ENCODE measurements around the gene UBALD2.
A peak's percentile ranks its signal among the peaks of the same experiment; 100 is the strongest.
"Not testable (repeated sequence)": the region's sequence is repeated elsewhere in the genome, so short reads cannot be mapped to it uniquely, and the experiment has no call there.

The UBALD2 gene

GRCh38 chr17:76264755-76265623 is at the start of gene UBALD2:
Gene UBALD2 (plus strand): TSS chr17:76265348. CDS start chr17:76265506, 158 bp downstream.
- peak; percentile 99 for DNase-seq

DNA sequence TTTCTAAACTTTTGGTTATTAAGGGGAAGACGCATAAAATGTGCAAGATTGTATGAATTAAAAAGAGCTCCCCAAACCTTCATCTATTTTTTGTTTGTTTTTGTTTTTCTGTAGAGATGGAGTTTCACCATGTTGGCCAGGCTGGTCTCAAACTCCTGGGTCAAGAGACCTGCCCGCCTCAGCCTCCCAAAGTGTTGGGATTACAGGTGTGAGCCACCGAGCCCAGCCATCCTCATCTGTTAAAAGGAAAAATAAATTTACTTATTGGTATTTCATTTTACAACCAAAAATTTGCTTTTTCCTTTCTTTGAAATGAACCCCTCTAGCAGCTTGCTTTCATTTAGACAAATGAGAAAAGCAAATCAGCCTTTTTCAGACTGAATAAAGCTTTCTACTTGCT is 48.1 kb upstream of the UBALD2 start:
- no peak for DNase-seq

DNA sequence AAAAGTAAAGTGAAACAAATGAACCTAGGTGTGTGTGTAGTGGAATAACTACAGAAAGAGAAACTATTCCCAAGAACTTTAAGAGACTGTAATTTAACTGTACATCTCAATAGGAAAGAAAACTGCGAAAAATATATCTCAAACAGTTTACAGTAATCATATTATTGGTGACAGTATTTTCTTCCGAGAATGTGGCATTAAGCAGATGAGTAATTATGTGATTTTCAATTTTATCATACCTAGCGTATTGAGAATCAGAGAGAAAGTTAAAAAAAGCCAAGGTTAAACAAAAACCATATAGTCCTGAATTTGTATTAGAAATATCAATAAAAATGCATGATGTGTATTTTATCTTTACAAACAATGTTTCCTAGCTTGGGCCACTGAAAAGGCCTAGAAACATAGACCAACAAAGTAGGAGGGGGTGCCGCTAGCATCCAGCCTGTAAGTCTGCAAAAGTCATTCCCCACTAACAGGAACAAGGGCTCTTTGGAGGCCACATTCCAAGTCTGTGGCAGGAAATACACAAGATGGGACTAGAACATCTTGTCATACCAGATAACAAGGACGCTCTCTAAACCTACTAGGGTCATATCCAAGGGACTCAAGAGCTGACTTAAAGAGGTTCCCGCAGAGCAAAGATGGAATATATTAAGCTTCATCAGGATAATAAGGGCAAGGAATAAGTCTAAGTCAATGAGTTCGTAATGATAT is 45.3 kb upstream of the UBALD2 start:
- no peak for DNase-seq

DNA sequence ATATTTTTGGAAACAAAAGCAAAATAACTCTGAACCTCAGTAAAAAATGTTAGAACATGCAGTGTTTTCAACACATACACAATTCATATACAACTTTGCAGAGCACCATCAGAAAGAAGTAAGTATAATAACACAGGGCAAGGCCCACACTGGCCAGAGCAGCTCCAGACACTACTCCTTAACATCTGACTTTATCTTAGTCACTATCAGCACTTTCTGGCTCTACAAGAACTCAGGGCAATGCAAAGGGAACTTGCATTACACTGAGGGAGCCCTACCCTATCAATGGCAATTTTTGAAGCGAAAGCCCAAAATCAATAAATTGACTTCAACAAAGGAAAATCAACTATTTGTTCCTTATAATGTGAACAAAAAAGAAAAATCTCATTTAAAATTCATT is 41.3 kb upstream of the UBALD2 start:
- no peak for DNase-seq

GRCh38 chr17:76225373-76226086 is 39.6 kb upstream of the UBALD2 start:
- DNase-seq = not testable (repeated sequence)

DNA sequence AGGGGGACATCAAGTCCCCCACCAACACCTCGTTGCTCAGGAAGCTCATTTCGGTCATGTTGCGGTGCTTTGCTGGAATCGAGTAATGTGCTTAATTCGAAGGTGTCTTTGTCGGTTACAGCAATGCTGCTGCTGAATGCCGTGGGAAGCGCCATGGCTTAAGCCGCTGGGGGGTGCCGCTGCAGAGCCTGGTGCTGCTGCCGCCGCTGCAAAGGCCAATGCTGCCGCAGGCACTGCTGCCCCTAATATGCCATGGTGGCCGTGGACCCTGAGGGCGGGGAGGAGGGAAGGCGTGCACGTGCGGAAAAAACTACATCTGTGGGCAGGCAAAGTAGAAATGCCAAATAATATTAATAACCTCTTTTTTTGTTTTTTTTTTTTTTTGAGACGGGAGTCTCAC is 38.4 kb upstream of the UBALD2 start:
- not testable (repeated sequence) for DNase-seq

GRCh38 chr17:76232342-76232741 is 32.8 kb upstream of the UBALD2 start:
- DNase-seq = no peak

GRCh38 chr17:76233588-76234353 is 31.4 kb upstream of the UBALD2 start:
- DNase-seq = no peak

GRCh38 chr17:76234354-76234679 is 30.8 kb upstream of the UBALD2 start:
- no peak for DNase-seq

DNA sequence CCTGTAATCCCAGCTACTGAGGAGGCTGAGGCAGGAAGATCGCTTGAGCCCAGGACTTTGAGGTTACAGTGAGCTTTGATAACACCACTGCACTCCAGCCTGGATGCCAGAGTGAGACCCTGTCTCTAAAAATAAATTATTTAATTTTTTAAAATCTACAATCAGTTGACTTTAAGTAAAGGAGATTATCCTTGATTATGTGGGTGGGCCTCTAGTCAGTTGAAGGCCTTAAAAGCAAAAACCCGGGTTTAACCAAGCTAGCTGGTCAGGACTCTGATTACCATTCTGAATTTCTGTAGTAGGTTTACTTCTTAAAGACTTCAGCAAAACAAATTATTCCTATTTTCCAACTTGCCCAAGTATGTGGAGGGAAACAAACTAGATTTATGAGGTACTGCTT is 29.3 kb upstream of the UBALD2 start:
- no peak for DNase-seq

- no peak for DNase-seq
Observed at GRCh38 chr17:76236603-76237002, 28.5 kb upstream of the UBALD2 start.

DNA sequence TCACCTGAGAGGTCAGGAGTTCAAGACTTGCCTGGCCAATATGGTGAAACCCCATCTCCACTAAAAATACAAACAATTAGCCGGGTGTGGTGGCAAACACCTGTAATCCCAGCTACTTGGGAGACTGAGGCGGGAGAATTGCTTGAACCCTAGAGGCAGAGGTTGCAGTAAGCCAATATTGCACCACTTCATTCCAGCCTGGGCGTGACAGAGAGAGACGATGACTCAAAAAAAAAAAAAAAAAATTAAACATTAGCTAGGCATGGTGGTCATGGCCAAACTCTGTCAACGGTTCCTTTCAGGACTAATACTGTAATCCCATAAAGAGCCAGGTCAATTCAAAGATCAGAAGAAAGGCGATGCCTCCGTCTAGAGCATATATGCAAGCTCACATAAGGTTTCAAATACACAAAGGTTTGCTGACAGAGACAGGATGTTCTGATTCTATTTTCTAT is 27.3 kb upstream of the UBALD2 start:
- no peak for DNase-seq

- peak; percentile 12 for DNase-seq
Observed at GRCh38 chr17:76238847-76239537, 26.2 kb upstream of the UBALD2 start.

- DNase-seq = peak; percentile 10
Observed at GRCh38 chr17:76239538-76240274, 25.4 kb upstream of the UBALD2 start.

DNA sequence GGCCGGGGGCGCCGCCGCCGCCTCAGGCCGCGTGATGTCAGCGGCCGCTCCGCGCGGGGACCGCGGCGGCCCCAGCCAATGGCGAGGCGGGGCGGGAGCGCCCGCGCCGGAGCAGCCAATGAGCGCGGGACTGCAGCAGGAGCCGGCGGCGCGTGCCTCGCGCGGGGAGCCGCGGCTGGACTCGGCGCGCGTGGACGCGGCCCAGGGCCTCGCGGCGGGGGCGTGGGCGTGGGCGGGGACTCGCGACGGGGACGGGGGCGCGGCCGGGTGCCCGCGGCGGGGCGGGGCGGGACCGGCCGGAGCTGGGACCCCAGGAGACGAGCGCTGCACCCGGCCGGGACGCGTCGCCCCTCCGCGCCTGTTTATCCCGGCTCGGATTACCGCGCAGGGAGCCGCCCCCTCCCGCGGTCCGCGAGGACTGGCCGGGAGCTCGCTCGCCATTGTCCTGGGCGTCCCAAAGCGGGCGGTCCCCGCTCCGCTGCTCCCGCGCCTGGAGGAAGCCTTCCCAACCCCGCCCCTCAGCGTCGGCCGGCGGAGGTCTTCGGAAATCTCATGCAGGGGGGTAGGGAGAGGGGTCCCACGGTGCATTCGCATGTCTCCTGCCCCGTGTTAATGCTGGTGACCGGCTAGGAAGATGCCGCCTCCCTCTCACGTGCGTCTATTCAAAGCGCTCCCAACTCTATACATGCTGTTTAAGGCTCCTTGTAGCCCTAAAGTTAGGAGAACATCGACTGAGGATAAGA is 24.5 kb upstream of the UBALD2 start, which contains the start of gene RNF157:
TSS of gene RNF157 (minus strand) at position 33 of the 743 bp plus-strand sequence. CDS start 253 bp downstream, outside the sequence.
- DNase-seq = peak; percentile 75

DNA sequence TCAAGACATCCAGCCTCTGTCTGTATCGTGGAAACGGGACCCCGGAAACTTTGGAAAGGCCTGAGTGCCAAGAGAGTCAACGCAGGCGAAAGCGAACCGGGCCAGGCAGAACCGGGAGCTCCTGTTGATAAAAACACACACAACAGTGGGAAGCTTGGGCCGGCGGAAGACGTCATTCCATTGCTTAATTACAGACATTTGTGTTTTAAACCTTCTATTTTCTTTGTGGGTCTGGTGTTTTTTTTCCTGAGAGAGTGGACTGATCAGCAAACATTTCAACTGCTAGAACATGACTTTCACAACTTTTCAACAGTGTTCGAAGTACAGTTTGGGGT is 24.0 kb upstream of the UBALD2 start:
- no peak for DNase-seq

DNA sequence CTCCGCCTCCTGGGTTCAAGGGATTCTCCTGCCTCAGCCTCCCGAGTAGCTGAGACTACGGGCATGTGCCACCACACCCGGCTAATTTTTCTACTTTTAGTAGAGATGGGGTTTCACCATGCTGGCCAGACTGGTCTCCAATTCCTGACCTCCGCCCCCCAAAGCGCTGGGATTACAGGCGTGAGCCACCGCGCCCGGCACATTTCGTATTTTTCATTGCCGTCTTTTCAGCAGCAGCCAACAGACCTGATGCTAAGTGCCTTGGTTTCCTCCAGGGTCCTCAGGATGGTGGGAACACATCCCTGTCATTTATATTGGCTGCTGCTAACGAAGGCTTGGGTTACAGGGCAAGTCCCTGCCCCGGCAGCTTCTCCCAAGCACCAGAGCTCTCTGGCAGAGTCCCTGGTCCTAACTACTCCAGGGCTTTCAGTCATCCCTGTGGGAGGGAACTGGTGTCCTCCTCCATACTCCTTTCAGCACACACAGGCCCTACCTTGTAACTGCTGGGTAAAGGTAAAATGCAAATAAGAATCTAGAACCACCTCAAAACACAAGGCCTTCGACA is 23.4 kb upstream of the UBALD2 start:
- DNase-seq = no peak

DNA sequence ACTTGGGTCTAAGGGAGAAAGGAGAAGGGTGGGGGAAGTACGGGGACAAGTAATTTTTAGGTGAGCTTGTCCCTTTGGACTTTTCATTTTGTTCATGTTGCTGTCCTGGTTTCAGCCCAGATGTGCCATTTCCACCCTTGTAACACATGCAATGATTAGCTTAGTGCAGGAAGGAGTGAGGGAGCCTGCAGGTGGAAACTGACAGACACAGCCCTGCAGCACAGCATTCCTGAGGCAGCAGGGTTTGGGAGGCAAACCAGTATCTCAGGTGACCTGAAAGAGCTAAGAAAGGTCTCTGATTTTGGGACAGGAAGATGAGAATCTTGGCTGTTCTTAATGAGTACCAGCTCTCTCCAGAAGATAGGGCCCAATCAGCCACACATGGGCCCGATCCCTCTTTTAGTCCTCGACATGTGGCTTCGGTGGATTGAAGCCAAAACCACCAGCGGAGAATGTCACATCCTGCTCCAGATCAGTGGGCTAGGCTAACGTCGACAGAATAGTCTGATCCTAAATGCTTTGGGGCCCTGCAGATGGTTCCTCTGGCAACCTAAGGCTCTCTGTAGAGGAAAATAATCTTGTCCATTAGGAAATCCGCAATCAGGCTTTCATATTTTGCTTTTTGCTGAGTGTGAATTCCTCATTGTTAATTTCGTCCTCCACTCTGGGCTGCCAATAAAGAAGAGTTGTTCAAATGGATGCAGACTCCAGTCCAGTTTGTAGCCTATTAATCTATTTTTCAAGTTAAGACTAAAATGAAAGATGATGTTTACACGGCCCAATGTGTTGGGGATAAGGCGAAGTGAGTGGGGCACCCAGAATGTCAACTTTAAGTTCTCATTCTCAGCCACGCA is 21.1 kb upstream of the UBALD2 start:
- DNase-seq = peak; percentile 42

GRCh38 chr17:76244721-76245120 is 20.4 kb upstream of the UBALD2 start:
- DNase-seq = not testable (repeated sequence)

All from CD4-positive, alpha-beta T cell treated with Interleukin-6 for 4 hours (primary cell).